Upper lobe of left lung (tissue), 4 donors: ENCODE results near the gene KLHDC8A.

Experiments used
- CTCF ChIP-seq, 6 experiments: fragments of 450-650 bp in 4 of 6; fragments of 200-600 bp in 2 of 6; sonication (generic) in 2 of 6; IDR thresholded peaks; one replicate each; pipeline ENCODE4 v1.5.1; 2016 to 2019; ENCODE audit warnings: antibody characterized with exemption in 6 of 6
- EP300 ChIP-seq, 4 donors: sonication (generic); formaldehyde crosslinking; IDR thresholded peaks; one replicate each; pipeline ENCODE4 v1.5.1; 2017; ENCODE audit warnings: antibody characterized with exemption in 4 of 4, control low read depth in 2 of 4
- POLR2A ChIP-seq, 4 donors: fragments of 450-650 bp; IDR thresholded peaks; one replicate each; pipeline ENCODE4 v1.5.1; 2016 to 2017; ENCODE audit warnings: antibody characterized with exemption in 4 of 4, mild to moderate bottlenecking in 2 of 4
- POLR2AphosphoS5 ChIP-seq, 2 donors: sonication (generic); formaldehyde crosslinking; IDR thresholded peaks; one replicate each; pipeline ENCODE4 v1.5.1; 2017; ENCODE audit warnings: antibody characterized with exemption in 2 of 2

- TF ChIP-seq CTCF (IDR thresholded peaks at IDR 0.05) (no peak), POLR2AphosphoS5 (IDR thresholded peaks at IDR 0.05) (no peak), EP300 (IDR thresholded peaks at IDR 0.05) (no peak), POLR2A (IDR thresholded peaks at IDR 0.05) (no peak)
Measured at GRCh38 chr1:205315008-205315618, 41.6 kb downstream of the KLHDC8A start.
